Measurements from ENCODE around the gene GRM4.

GRM4 gene

GRCh38 chr6:34181908-34182307 lies 36.0 kb upstream of the GRM4 start:
- Histone ChIP-seq H4K20me1 (ENCODE audit: insufficient read depth, low read length, poor library complexity, severe bottlenecking) (no peaks in the 10 kb centered on the region), H3F3A (ENCODE audit: low read depth) (no peaks in the 10 kb centered on the region), H3K4me3 (ENCODE audit: low read length, poor library complexity, severe bottlenecking) (no peak overlapping the region), H3K4me1 (ENCODE audit: insufficient read depth, low read length, poor library complexity, severe bottlenecking) (peaks cover 16% of the 10 kb centered on the region), H3K9me2 (replicated peaks; ENCODE audit: low read depth, low read length) (no peaks in the 10 kb centered on the region), H3K27me3 (ENCODE audit: insufficient read depth, low read length, poor library complexity, severe bottlenecking) (no peaks in the 10 kb centered on the region), H3K36me3 (ENCODE audit: insufficient read depth, low read length) (no peaks in the 10 kb centered on the region), H3K79me2 (ENCODE audit: insufficient read depth, low read length) (no peaks in the 10 kb centered on the region), H3K9ac (ENCODE audit: low read depth, low read length, poor library complexity, severe bottlenecking) (no peak overlapping the region), H3K9me3 (ENCODE audit: insufficient read depth, low read depth, low read length) (peaks cover 6% of the 10 kb centered on the region; the same call in 1 of the 2 replicates), H3K4me2 (ENCODE audit: low read depth, low read length, poor library complexity, severe bottlenecking) (no peak overlapping the region), H2AFZ (ENCODE audit: low read length) (no peak overlapping the region)
- no peak for TF ChIP-seq CTCF (conservative IDR thresholded peaks at IDR 0.05; ENCODE audit: low read length)
- TF ChIP-seq EZH2phosphoT487 (IDR thresholded peaks at IDR 0.05; ENCODE audit: borderline replicate concordance), result no peak

- Histone ChIP-seq H3K79me2 (ENCODE audit: insufficient read depth, low read length) (no peaks in the 10 kb centered on the region), H3K9ac (ENCODE audit: low read depth, low read length, poor library complexity, severe bottlenecking) (no peak overlapping the region), H3K4me1 (ENCODE audit: insufficient read depth, low read length, poor library complexity, severe bottlenecking) (peaks cover 16% of the 10 kb centered on the region), H3K4me3 (ENCODE audit: low read length, poor library complexity, severe bottlenecking) (no peak overlapping the region), H3K9me2 (replicated peaks; ENCODE audit: low read depth, low read length) (no peaks in the 10 kb centered on the region), H3F3A (ENCODE audit: low read depth) (no peaks in the 10 kb centered on the region), H3K27me3 (ENCODE audit: insufficient read depth, low read length, poor library complexity, severe bottlenecking) (no peaks in the 10 kb centered on the region), H4K20me1 (ENCODE audit: insufficient read depth, low read length, poor library complexity, severe bottlenecking) (no peaks in the 10 kb centered on the region), H3K36me3 (ENCODE audit: insufficient read depth, low read length) (no peaks in the 10 kb centered on the region), H2AFZ (ENCODE audit: low read length) (no peak overlapping the region), H3K4me2 (ENCODE audit: low read depth, low read length, poor library complexity, severe bottlenecking) (no peak overlapping the region), H3K9me3 (ENCODE audit: insufficient read depth, low read depth, low read length) (peaks cover 6% of the 10 kb centered on the region; the same call in 1 of the 2 replicates)
- no peak for TF ChIP-seq CTCF (conservative IDR thresholded peaks at IDR 0.05; ENCODE audit: low read length)
- TF ChIP-seq EZH2phosphoT487 (IDR thresholded peaks at IDR 0.05; ENCODE audit: borderline replicate concordance), result no peak
Measured at GRCh38 chr6:34179106-34179720, 33.3 kb upstream of the GRM4 start.

- H3K9me2 ChIP-seq (replicated peaks; ENCODE audit: low read depth, low read length), result no peaks in the 10 kb centered on the region
- TF ChIP-seq EZH2phosphoT487 (IDR thresholded peaks at IDR 0.05; ENCODE audit: borderline replicate concordance) (no peak), CTCF (conservative IDR thresholded peaks at IDR 0.05; ENCODE audit: low read length) (no peak)
- peaks cover 16% of the 10 kb centered on the region for H3K4me1 ChIP-seq (ENCODE audit: insufficient read depth, low read length, poor library complexity, severe bottlenecking)
- no peak overlapping the region for H3K9ac ChIP-seq (ENCODE audit: low read depth, low read length, poor library complexity, severe bottlenecking)
- H3K27me3 ChIP-seq (ENCODE audit: insufficient read depth, low read length, poor library complexity, severe bottlenecking), result no peaks in the 10 kb centered on the region
- no peak overlapping the region for H3K4me3 ChIP-seq (ENCODE audit: low read length, poor library complexity, severe bottlenecking)
- peaks cover 4% of the 10 kb centered on the region; the same call in 1 of the 2 replicates for H3K9me3 ChIP-seq (ENCODE audit: insufficient read depth, low read depth, low read length)
- H3K79me2 ChIP-seq (ENCODE audit: insufficient read depth, low read length), result no peaks in the 10 kb centered on the region
- H4K20me1 ChIP-seq (ENCODE audit: insufficient read depth, low read length, poor library complexity, severe bottlenecking), result no peaks in the 10 kb centered on the region
- no peaks in the 10 kb centered on the region for H3K36me3 ChIP-seq (ENCODE audit: insufficient read depth, low read length)
- no peak overlapping the region for H2AFZ ChIP-seq (ENCODE audit: low read length)
- H3F3A ChIP-seq (ENCODE audit: low read depth), result no peaks in the 10 kb centered on the region
- no peak overlapping the region for H3K4me2 ChIP-seq (ENCODE audit: low read depth, low read length, poor library complexity, severe bottlenecking)
Measured at GRCh38 chr6:34178357-34179105, 32.6 kb upstream of the GRM4 start.
